Cardiac muscle cell (in vitro differentiated cells and primary cell): ENCODE measurements around the gene ZNF385D. TPM values are rescaled to one million over a fixed set of nuclear protein-coding genes. Genes with fewer than 3 reads are reported as not detected.

Experiments used
- DNase-seq, 2 donors: peaks; one replicate each; pipeline versions ENCODE4 v3.0.0 to v3.0.0-alpha.2; 2010 to 2017; ENCODE audit warnings: low read depth in 1 of 2, low spot score in 1 of 2
- H3K27ac ChIP-seq: fragments of 200-600 bp; sonication (generic); 2 replicates; pipeline ENCODE4 v1.5.1; 2016
- H3K27me3 ChIP-seq: fragments of 200-600 bp; sonication (generic); 2 replicates; pipeline ENCODE4 v1.6.0; 2016; ENCODE audit warnings: control low read depth
- H3K36me3 ChIP-seq: fragments of 200-600 bp; sonication (generic); 2 replicates; pipeline ENCODE4 v1.5.1; 2016; ENCODE audit warnings: control low read depth
- H3K4me1 ChIP-seq: fragments of 200-600 bp; sonication (generic); 2 replicates; pipeline ENCODE4 v1.8.1; 2017; ENCODE audit warnings: low read depth, mild to moderate bottlenecking, mixed run types
- H3K4me3 ChIP-seq: fragments of 200-600 bp; sonication (generic); 2 replicates; pipeline ENCODE4 v1.5.1; 2016; ENCODE audit warnings: mild to moderate bottlenecking
- H3K9me3 ChIP-seq: fragments of 200-600 bp; sonication (generic); 2 replicates; pipeline ENCODE4 v1.5.1; 2017; ENCODE audit warnings: low read depth, mild to moderate bottlenecking, control low read depth
- polyA plus RNA-seq: library from polyadenylated mRNA; unstranded; fragments of >200 nt; fragmentation: Nextera tagmentation; extraction: Ambion mirVana; gene quantifications from 2 replicates; pipeline ENCODE4 v1.2.1, GENCODE V29; 2016
- total RNA-seq: library from RNA; depleted of rRNA; stranded (reverse); fragments of >200 nt; gene quantifications from 2 replicates; pipeline ENCODE4 v1.2.3, GENCODE V29; 2016
- TF ChIP-seq, protein P1 (sequence below): IDR thresholded peaks from 2 replicates; pipeline ENCODE4 v1.5.1; 2012; ENCODE audit warnings: low read depth, mild to moderate bottlenecking, low read length

The ZNF385D gene
- total and polyA plus RNA-seq, 2 experiments from 2014 or later: 1.3 to 10.6 TPM

DNA sequence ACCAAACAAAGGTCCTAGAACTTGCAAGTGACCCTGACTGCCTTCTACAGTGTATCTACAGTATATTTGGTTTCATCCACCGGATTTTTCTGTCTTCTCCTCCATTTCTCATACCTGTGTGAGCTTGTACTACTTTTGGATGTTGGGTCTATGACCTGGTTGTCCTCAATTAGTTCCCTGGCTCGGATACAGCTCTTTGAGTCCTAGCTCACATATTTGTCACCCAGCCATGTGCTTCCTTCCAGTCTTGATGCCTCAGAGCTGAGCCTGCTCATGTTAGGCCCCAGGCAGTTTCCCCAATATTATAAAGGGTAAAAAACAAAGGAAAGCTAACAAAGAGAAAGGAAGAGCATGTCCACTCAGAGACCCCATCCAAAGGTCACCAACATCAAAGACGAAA lies 28.2 kb downstream of the ZNF385D start:
- H3K27ac ChIP-seq: no peak overlapping the region
- no peak for DNase-seq
- H3K9me3 ChIP-seq: no peaks in the 10 kb centered on the region
- H3K36me3 ChIP-seq: no peaks in the 10 kb centered on the region
- no peak overlapping the region for H3K4me3 ChIP-seq
- H3K27me3 ChIP-seq: no peaks in the 10 kb centered on the region
- peaks cover 8% of the 10 kb centered on the region for H3K4me1 ChIP-seq
- TF ChIP-seq, protein P1, sequence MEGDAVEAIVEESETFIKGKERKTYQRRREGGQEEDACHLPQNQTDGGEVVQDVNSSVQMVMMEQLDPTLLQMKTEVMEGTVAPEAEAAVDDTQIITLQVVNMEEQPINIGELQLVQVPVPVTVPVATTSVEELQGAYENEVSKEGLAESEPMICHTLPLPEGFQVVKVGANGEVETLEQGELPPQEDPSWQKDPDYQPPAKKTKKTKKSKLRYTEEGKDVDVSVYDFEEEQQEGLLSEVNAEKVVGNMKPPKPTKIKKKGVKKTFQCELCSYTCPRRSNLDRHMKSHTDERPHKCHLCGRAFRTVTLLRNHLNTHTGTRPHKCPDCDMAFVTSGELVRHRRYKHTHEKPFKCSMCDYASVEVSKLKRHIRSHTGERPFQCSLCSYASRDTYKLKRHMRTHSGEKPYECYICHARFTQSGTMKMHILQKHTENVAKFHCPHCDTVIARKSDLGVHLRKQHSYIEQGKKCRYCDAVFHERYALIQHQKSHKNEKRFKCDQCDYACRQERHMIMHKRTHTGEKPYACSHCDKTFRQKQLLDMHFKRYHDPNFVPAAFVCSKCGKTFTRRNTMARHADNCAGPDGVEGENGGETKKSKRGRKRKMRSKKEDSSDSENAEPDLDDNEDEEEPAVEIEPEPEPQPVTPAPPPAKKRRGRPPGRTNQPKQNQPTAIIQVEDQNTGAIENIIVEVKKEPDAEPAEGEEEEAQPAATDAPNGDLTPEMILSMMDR: no peak

DNA sequence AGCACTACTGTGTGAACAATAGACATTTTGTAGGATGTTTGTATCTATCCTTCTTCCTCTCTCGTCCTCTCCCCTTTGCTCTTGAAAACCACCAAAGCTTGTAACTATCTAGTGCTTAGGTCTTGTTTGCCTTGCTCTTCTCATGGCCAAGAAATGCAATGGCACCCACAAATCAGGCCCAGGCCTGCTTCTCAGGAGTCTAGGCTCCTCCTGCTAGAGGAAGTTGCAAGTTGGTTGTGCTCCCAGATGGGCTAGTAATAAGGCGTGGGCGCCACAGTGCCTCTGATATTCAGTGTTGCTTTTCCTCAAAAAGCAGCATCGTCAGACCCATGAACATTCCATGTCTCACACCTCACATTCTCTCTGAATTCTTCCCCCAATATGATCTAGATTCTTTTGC lies 28.7 kb downstream of the ZNF385D start:
- no peak for DNase-seq
- no peak overlapping the region for H3K4me3 ChIP-seq
- H3K27ac ChIP-seq: no peak overlapping the region
- TF ChIP-seq, protein P1: no peak
- H3K9me3 ChIP-seq: no peaks in the 10 kb centered on the region
- no peaks in the 10 kb centered on the region for H3K27me3 ChIP-seq
- peaks cover 8% of the 10 kb centered on the region for H3K4me1 ChIP-seq
- no peaks in the 10 kb centered on the region for H3K36me3 ChIP-seq

DNA sequence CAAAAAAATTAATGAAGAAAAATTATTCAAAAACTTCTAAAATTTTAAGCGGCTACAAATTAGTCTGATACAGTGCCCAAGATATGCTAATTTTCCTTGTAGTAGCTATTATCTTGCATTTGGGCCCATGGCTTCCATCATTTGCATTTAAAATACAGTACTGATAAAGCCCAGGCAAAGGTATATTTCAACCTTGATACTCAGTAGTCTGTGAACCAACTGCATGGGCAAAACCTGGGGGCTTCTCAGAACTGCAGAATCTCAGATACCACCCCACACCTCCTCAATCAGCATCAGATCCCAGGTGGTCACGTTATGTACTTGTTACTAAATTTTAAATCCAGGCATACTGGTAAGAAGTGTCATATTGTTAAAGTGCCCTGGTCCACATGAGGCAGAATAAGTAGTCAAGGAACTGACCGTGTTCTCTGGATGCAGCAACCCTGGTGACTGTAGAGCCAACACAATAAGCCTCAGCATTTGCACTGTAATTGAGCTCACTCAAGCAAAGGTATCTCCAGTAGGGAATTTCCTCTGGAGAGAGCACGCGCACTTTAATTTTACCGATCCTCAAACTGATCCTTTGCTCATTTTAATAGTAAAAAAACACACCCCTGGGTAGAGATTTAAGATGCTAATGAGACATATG lies 31.9 kb downstream of the ZNF385D start:
- H3K27ac ChIP-seq: no peak overlapping the region
- H3K36me3 ChIP-seq: no peaks in the 10 kb centered on the region
- TF ChIP-seq, protein P1: no peak
- H3K4me1 ChIP-seq: peaks cover 8% of the 10 kb centered on the region
- H3K9me3 ChIP-seq: no peaks in the 10 kb centered on the region
- DNase-seq: no peak
- no peak overlapping the region for H3K4me3 ChIP-seq
- H3K27me3 ChIP-seq: no peaks in the 10 kb centered on the region

DNA sequence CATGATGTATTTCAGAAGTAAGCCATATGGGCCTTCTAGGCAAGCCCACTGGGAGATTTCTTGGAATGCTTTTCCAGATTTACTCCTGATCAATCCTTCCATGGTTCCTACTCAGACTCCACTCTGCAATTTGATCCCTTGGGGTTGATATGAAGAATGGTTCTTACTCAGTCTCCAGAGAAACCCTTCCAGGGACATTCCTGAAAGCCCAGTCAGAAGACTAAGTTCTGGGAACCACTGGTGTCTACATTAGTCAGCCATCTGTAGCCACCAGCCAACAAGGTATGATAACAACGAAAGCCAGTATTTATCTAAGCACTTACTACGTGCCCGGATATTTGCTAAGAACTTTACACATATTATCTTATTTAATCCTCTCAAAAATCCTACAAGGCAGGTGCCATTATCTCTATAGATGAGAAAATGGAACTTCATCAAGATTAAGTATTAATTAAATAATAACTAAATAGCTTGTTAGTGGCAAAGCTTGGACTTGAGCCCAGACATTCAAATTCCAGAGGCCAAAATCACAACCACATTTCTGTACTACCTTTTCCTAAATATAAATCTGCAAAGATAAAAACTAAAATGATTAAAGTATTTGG lies 32.7 kb downstream of the ZNF385D start:
- TF ChIP-seq, protein P1: no peak
- Histone ChIP-seq H3K36me3 (no peaks in the 10 kb centered on the region), H3K9me3 (no peaks in the 10 kb centered on the region), H3K4me3 (no peak overlapping the region), H3K27me3 (no peaks in the 10 kb centered on the region), H3K27ac (no peak overlapping the region), H3K4me1 (peaks cover 8% of the 10 kb centered on the region)
- DNase-seq: peak in 1 of 2 donors; percentile 89

DNA sequence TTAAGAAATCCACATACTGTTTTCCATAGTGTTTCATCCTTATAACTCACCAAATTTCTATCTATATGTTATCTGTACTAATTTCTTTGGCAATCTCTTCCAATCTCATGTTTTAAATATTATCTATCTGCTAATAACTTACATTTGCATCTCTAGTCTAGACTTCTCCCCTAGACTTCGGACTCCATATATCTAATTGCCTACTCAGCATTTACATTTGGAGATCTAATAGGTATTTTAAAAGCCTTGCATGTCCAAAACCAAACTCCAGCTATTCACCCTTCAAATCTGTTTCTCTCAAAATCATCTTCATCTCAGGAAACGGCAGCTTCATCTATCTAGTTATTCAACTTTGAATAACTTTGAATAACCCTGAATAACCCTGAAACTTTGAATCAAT lies 35.3 kb downstream of the ZNF385D start:
- Histone ChIP-seq H3K27me3 (no peaks in the 10 kb centered on the region), H3K4me3 (no peak overlapping the region), H3K4me1 (no peaks in the 10 kb centered on the region), H3K27ac (no peak overlapping the region), H3K36me3 (no peaks in the 10 kb centered on the region), H3K9me3 (no peaks in the 10 kb centered on the region)
- DNase-seq: no peak
- TF ChIP-seq, protein P1: no peak
